NCI-H748 treated with DMSO at 0.1 percent for 48 hours (cell line): ENCODE measurements around the gene SREBF2.

Experiments used
- DNase-seq: peaks from one replicate; lab custom pipeline; 2025; lab: John Stamatoyannopoulos, UW

Gene SREBF2

DNA sequence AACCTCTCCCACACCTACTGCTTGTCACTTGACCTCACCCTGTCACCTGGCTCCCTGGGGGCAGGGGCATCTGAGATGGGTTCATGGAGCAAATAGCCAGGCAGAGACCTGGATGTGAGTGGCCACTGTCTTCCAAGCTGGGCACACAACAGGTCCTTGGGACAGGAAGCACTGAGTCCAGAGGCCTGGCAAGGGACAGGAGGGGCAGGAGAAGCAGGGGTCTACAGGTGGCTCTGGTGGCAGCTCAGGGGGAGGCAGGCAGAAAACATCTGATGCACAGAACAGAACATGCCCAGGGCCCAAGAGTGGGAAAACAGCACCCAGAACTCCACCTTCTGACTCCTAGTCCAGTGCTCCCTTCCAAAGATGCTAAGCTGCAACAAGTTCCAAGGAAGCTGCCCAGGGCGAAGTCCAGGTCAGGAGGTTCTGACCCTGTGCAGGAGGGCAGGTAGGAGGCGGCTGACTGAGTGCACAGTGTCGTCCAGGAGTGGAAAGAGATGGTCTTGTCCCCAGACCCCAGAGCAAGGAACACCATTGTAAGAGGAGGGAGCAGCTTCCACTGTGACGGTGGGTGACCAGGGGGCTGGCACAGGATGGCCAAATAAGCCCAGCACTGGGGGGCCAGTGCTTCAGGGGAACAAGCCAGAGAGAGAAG, 90.2 kb downstream of the SREBF2 start:
- DNase-seq, result no peak

DNA sequence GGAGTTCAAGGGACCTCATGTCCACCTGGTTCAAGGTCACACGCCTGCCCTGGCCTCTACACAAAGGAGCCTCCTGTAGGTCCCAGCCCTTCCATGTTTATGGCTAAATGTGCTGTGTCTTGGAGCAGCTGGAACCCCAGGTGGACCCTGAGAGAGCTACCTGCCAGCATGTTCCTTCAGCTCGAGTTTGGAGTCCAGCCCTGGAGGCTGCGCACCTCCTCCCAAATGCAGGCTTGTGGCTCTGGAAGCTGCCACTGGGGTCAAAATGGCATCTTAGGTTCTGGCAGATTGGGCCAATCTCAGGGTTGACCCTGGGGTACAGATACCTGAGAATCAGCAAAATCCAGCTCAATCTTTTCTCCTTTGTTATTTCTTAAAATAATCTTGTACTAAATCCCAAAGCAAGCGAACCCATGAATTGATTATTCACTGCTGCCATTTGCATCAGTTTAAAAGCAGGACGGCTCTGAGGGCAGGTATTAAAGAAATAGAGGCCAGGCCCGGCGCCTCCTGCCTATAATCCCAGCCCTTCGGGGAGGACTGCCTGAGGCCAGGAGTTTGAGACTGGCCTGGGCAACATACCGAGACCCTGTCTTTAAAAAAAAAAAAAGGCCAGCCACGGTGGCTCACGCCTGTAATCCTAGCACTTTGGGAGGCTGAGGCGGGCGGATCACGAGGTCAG, 90.8 kb downstream of the SREBF2 start:
- no peak for DNase-seq

DNA sequence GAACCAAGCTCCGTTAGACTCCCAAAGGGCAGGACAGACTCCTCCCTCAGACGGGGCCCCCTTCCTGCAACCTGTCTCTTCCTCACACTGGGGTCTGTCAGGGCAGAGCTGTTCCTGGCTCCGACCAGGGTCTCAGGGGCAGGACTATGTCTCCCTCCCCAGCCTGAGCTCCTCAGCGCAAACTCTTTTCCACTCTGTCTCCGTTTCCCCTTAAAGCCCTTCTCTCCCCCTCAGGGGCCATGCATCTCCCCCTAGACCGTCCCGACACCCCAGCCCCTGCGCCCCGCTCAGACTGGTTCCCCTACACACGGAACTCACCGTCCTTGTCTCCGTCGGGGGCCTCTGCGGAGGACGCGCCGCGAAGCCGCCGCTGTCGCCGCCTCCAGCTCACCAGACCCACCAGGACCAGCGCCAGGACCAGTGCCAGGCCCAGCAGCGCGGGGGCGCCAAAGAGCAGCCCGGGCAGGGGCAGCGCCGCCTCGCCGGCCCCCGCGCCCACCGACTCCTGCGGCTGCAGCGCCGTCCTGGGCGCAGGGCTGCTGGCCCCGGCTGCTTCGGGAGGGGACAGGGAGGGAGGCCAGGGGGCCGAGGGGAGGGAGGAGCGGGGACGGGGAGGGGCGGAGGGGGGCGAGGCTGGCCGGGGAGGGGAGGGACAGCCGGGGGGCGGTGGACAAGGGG, 93.0 kb downstream of the SREBF2 start:
- peak; percentile 27 for DNase-seq

DNA sequence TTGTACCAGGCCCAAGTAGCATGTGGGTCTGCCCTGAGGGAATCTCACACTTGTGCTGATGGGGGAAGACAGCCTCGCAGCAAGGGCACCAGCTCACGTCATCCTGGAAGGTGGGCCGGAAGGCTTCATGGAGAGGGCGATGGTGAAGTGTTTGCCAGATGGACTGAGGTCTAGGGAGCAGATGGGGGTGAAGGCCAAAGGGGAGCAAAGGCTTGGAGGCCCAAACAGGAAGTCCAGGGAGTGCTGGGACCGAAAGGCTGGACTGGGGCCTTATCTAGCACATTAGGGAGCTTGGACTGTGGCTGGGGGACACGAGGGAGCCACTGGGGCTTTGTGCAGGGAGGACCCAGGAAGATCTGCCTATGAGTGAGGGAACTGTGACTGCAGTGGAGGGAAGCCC, 94.9 kb downstream of the SREBF2 start:
- DNase-seq, result no peak

DNA sequence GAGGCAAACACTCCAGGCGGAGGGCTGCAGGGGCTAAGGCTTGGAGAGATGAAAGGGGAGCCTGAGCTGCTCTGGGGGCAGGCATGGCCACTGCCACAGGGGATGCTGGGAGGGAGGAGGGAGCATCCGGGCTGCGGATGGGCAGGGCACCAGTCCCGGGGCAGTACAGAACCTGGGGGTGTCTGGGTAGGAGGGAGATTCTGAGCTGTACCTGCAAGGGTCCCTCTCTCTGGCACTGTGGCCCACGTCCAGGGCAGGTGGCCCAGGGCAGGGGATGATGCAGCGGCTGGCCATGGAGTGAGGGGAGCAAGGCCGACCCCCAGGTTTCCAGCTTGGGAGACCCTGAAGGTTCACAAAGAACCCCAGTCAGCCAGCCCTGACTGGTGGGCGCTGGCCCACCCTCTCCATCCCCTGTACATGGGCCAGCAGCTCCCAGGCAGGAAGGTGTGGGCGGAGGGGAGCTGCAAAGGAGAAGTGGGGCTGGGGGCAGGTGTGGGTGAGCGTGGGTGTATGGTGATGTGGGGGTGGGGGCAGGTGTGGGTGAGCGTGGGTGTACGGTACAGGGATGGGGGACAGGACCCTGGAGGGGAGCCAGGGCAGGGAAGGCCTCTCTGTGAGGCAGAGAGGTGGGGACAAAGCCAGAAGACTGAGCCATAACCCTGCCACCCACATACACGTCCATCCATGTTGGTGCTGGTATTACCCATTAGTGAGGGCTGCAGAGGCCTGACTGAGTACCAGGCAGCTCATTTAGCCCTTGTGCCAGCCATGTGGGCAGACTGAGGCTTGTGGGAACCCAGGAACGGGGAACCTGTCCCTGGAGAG, 95.9 kb downstream of the SREBF2 start:
- no peak for DNase-seq

DNA sequence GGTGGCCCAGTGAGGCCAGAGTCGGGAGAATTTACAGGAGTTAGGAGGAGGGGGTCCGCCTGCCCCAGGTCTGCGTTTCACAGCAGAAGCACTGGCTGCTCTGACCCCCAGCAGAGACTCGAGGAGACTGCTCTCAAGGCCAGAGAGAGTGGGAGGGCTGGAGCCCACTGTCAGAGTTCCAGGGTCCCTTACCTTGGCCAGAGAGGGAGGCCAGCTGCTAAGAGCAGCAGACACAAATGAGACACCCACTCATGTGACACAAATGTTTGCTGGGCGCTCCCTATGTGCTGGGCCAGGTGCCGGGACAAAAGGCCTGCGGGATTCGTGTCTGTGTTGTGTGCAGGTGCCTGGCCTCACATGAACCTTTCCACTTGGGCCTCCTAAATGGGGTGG, 96.5 kb downstream of the SREBF2 start:
- DNase-seq, result no peak

DNA sequence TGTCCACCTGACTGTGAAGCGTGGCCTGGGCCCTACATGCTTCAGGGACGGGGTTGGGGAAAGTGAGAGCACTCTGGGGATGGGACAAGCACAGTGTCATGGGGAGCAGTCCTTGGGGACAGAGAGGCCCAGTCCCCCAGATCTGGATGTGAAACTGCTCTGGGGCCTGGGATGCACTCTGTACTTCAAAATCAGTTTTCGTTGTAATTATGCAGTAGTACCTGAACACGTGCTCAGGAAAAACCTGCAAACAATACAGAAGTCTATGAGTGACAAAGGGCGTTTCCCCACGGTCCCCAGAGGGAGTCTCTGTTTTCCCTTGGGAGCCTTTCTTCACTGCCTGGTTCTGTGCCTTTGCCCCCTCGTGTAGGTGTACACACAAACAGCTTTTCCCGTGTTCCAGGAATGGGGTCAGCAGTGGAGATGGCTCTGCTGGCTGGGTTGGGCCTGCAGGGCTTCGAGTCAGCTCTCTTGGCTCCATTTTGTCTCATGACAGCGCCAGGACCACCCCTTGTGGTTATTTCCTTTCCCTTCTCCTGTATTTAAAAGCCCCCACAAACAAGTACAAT, 98.9 kb downstream of the SREBF2 start:
- no peak for DNase-seq

DNA sequence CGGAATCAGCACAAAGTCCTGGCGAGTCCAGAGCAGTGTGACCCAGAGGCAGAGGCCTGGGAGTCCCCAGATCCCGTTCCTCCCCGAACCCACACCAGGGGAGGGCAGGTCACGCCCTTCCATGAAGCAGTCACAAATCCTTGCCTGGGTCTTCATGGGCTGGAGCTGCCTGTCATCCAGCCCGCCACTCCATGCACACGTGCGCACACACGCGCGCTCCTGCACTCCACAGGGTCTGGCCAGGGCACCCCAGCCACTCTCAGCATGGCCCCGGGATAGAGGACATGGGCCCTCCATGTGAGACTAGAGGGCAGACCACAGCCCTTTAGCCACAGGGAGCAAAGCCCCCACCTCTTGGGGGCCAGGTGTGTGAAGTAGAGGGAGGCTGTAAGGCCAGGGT, 99.4 kb downstream of the SREBF2 start:
- DNase-seq, result no peak

DNA sequence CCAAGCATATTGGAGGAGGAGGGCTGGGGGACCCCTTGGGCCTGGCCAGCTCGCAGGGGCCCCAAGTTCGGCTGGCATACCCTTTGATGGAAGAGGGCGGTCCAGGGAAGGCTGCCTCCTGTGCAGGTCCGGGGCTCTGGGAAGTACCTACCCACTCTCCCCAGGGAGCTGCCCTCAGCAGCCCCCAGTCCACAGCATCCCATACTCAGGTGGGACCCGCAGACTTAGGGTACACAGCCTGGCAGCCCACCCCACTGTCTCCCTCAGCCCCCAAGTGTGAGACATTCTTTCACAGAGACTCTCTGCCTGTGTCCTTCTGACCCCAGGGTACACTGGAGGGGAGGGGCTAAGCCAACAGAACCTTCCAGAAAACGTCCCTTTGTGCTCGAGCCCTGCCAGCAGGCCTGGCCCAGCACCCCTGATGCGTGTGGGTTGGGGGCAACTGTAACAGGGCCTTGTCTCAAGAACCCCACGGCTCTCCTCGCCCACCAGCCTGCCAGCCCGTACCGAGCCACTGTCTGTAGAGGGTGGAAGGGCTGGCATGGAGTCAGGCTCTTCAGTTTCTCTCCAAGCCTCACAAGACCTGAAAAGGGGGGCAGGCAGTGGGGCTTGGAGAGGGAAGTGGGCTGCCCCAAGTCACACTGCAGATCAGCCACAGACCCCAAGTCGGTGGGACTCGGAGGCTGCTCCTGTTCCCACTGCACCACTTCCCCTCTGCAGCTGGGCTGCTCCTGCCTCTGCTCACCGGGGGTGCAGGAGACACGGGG, 100.7 kb downstream of the SREBF2 start:
- no peak for DNase-seq

DNA sequence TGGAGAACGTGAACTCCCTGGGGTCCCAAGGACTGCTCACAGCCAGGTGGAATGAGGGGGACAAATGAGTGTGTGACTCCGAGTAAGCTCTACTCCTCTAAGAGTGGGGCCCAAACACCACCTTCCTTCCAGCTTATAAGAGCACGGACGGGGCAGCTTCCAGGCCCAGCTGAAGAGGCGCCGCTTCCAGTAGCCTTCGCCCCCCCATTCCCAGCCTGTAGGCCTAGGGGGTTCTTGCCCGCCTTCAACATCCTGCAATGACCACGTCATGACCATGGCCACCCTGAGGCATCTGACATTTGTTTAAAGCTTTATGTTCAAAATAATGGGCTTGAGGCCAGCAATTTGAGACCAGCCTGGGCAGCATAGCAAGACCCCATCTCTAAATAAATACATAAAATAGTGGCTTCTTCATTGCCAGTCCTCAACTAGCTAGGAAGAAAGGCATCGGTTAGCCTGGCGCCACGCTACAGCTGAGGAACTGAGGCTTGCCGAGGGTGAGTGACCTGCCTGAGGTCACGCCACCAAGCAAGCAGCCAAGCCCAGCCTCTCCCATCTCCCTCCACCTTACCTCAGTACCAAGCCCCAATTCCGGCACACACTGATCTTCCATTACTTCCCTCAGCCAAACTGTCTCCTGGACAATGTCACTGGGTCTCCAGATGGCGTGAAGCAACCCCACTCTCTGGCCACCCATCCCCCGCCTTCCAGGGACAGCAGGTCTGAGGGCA, 101.5 kb downstream of the SREBF2 start:
- DNase-seq, result no peak

DNA sequence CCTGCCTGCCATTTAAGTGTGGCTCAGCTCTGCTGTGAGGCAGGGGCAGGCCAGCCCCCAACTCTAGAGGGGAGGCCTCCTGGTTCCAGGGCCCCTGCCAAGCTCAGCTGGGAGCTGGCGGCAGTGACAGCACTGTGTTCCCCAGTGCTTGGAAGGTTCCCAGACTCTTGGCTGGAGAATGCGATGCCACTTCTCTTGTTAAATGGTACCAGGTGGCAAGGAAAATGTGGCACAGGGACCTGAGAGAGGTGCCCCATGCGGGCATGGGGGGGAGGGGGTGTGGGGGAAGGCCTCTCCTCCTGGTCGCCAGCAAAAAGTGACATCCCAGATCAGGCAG, 102.1 kb downstream of the SREBF2 start:
- no peak for DNase-seq

DNA sequence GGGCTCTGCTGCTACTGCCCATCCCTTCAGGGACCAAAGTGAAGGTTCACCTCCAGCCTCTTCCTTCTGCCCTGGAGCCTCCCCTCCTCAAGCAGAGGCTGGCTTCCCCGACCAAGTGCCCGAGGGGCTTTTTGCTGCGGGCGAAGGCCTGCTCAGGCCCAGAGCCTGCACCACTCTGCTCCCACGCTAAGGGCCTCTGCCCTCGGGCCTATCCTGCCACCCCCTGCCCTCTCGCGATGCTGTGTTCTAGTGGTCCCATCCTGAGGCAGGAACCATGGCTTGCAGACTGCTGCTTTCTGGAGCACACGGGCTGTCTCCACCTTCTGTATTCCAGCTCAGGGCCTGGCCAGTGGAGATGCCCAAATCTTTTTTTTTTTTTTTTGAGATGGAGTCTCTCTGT, 102.6 kb downstream of the SREBF2 start:
- no peak for DNase-seq

DNA sequence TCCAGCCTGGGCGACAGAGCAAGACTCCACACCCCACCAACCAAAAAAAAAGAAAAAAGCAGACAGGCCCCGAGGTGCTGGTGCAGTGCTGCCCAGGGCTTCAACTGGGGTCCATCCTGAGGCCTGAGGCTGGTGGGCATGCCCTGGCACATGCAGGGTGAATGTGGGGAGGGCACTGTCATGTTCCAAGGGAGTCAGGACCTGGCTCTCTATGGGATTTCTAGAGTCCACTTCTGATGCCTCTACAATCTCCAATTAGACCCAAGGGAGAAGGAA, 103.9 kb downstream of the SREBF2 start:
- DNase-seq, result no peak

DNA sequence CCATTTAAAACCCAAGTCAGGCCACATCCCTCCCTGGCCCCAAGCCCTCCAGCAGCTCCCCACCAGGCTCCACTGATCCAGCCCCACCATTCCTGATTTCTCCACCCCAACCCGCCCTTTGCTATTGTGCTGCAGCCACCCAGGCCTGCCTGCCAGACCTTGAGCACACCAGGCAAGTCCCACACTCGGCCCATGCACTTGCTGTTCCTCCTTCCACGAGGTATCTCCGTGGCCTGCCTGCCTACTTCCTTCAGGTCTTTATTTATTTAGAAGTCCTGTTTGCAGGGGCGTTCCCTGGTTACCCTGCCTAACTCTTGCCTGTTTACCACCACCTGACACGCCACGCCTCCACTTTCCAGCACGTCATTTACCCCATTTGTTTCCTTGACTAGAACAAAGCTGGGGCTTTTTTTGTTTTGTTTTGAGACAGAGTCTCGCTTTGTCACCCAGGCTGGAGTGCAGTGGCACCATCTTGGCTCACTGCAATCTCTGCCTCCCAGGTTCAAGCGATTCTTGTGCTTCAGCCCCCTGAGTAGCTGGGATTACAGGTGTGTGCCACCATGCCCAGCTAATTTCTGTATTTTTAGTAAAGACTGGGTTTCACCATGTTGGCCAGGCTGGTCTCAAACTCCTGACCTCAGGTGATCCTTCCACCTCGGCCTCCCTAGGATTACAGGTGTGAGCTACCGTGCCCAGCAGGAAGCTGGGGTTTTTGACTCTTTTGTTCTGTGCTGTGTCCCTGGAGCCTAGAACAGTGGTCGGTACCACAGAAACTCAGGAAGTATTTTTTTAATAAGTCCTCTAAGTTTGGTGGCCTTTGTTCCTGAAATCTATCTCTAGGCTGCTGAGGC, 107.3 kb downstream of the SREBF2 start:
- no peak for DNase-seq

DNA sequence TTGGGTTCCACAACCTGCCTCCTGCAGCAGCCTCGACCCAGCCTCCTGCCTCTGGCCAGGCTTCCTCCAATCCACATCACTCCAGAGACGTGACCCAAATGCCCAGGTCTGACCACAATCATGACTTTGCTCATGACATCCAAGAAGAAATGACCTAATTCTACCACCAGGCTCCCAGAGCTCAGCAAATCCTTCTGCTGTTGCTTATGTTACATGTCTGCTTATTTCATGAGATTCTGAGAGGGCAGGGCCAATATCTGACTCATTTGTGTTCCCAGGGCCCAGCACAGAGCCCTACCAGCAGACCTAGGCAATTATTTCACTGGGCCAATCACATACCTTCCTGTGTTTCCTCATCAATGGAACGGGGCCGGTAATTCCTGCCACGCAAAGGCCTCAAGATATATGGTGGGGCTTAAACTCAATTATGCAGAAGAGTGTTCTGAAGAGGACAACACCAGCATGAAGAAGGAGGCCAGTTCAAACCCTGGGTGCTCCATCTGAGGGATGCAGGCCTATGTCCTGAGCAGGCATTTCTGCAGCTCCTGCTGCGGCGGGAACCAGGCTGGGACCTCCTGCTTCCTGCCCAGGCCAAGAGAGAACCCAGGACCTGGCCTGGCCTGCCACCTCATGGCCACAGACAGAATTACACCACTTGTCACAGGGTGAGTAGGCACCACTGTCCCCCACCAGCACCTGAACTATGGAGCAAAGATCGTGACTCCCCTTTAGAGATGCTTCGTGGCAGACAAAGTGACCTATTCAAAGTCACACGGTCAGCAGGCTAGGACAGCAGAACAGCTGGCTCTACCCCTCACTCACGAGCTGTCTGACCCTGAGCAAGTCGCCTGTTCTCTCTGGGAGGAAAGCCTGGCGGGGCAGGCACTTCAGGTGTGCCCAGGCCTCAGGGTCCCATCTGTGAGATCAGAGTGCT, 108.2 kb downstream of the SREBF2 start:
- DNase-seq, result peak; percentile 43

DNA sequence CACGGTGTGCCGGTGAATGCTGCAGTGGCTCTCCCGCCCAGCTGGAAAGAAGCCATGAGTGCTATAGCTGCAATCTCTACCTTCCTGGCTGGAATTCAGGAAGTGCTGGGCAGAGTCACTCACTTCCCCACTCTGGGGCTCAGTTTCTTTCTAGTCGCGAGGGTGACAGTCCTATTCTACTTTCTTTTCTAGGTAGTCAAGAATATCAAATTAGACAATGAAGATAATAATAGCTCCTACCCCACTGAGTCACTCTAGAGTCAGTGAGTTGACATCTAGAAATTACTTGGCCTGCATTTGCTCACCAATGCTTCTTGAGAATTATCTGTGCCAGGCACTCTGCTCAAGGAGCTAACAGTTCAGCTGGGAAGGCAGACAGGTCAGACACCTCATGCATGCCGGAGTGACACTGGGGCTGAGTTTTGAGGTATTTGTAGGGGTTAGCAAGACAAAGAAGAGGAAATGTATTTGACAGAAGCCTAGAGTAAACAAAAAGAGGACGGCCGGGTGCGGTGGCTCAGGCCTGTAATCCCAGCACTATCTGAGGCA, 110.8 kb downstream of the SREBF2 start:
- DNase-seq, result no peak

DNA sequence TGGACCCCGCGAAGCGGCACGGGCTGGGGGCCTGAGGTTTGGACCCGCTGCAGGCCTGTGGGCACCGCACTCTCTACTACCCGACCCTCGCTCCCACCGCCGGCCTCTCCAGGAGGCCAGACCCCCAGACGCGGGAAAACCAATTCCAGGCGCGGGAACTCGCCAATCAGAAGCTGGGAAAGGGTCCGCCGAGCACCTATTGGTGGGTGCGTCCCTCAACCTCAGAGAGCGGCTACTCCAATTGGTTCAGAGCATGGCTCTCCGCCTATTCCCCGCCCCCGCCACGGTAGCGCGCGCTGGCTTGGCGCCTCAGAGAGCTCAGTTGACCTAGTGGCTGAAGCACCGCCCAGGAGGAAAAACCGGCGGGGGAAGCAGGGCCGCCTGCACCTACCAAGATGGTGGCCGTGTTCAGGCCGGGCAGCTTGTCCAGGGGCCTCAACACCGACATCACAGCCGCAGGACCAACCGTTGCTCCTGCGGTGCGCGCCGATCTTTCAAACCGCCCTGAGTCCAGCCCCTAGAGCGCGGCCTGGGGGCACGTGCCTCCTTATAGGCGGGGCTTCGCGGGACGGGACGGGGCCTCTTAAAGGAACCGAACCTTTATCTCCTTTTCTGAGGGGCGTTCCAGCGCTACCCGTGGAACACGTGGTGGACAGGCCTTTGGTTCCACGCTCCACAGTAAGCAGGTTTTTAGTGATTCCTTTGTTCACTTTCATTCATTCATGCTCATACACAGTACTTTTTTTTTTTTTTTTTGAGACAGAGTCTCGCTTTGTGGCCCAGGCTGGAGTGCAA, 113.9 kb downstream of the SREBF2 start, which contains the start of gene CENPM:
TSS of gene CENPM (minus strand) at position 524 of the 795 bp plus-strand sequence. CDS start at position 448, 76 bp downstream.
- DNase-seq, result peak; percentile 95
